Measurements from ENCODE around the gene PAOX. TPM values are rescaled to one million over a fixed set of nuclear protein-coding genes. Genes with fewer than 3 reads are reported as not detected.

The PAOX gene
- total RNA-seq, 2 donors from 2014 or later, result 12.4 to 13.8 TPM

DNA sequence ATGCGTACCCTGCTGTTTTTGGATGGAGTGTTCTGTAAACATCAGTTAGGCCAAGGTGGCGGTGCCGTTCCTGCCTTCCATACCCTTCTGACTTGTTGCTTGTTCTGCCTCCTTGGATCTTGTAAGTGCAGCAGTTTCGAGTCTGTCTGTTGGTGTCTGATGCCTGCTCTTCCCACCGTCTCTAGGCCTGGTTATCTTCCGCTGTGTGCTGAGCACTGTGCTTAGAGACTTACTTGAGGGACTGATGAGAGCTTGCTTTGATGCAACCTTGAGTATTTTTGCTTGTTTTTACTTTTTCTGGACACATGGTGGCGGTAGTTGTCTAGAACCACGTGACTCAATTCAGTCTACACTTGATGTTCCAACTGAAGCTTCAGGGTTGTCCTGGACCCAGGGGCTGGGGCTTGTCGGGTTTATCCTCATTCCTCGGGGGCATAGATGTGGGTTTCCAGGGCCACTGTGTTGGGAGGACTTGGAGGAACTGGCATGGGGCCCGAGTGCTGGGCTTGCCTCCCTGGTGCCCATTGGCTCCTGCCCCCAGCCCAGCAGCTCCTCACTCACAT lies 59.7 kb downstream of the PAOX start:
- H3K4me3 Mint-ChIP-seq, result no peak overlapping the region
- no peak for DNase-seq

DNA sequence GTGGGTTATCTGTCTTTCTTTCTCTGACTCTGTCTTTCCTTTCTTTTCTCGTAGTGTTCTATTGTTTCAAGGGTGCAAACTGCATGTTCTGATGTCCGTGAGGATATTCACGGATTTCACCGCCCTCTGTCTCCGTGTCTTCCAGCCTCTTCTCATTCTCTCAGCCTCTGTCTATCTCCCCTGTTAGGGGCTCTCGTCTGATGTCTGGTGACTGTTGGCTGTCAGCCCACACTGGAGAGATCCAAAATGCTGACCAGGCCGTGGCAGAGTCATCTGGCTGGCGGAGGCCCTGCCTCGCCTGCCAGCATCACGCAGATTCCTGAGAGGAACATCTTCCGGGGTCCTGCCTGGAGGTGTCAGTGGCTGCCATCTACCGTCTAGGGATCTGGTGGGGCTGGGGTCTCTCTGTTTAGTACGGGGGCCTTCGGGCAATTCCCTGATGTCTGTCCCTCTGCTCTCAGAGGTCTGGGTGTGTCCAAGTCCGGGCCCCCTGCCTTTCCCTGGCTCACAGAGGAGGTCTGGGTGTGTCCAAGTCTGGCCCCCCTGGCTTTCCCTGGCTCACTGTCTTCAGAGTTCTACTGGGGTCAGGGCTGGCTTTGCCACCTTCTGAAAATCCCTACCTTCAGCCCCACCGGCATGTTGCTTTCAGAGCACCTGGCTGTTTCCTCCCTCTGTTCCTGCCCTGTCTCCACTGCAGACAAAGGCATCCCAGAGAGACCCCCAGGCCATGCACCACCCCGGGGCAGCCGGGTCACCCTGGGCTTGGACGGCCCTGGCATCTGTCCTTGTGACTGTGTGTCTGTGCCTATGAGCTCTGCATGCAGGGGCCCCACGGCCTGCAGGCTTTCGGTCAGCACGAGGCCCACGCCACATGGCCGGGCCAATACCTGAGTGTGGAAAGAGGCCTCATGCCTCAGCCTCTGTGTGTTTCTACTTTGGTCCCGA lies 60.7 kb downstream of the PAOX start:
- H3K4me3 Mint-ChIP-seq, result no peak overlapping the region
- DNase-seq, result no peak
- peaks cover 0 to 6% of the 10 kb centered on the region in 2 donors for H3K36me3 Mint-ChIP-seq (ENCODE audit: insufficient read depth in 2 of 2)
- peaks cover 29% of the 10 kb centered on the region for H3K4me1 Mint-ChIP-seq (ENCODE audit: low read depth)
- peaks cover 13% of the 10 kb centered on the region for H3K27me3 Mint-ChIP-seq (ENCODE audit: low read depth)
- no peak overlapping the region for H3K27ac Mint-ChIP-seq
- peaks cover 0 to 2% of the 10 kb centered on the region in 2 donors for H3K9me3 Mint-ChIP-seq
- no peak for ATAC-seq (replicated peaks in 1 of 2)

More for the DNA sequence above, 59.7 kb downstream of the PAOX start:
- peak; percentile 27 to 32 for ATAC-seq (replicated peaks in 1 of 2)
- H3K27me3 Mint-ChIP-seq (ENCODE audit: low read depth), result peaks cover 13% of the 10 kb centered on the region
- no peak overlapping the region for H3K27ac Mint-ChIP-seq
- H3K36me3 Mint-ChIP-seq (ENCODE audit: insufficient read depth in 2 of 2), result peaks cover 0 to 5% of the 10 kb centered on the region in 2 donors
- peaks cover 29% of the 10 kb centered on the region for H3K4me1 Mint-ChIP-seq (ENCODE audit: low read depth)
- H3K9me3 Mint-ChIP-seq, result peaks cover 0 to 2% of the 10 kb centered on the region in 2 donors

DNA sequence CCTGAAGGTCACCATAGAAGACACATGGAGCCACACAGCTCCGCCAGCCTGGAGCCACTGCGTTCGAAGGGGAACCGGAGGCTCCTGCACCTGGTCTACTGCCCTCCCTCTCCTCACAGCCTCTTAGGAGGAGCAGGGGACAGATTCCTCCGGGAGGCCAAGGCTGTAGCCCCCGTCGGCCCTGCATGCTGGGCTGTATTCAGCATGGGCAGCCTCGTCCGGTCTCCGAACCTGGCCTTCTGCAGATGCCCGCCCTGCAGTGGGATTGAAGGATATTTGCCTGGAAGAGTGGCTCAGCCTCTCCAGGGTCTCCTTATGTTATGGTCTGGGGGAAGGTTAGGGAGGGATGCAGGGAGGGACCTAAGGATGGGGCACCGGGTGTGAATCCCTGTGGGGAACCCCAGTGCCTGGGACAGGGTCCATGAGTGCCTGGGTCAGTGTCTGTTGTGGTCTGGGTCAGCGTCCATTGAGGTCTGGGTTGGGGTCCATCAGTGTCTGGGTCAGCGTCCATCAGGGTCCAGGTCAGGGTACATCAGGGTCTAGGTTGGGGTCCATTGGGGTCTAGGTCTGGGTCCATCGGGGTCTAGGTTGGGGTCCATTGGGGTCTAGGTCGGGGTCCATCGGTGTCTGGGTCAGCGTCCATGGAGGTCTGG lies 61.7 kb downstream of the PAOX start:
- H3K27me3 Mint-ChIP-seq (ENCODE audit: low read depth), result peaks cover 13% of the 10 kb centered on the region
- ATAC-seq (replicated peaks in 1 of 2) (no peak), DNase-seq (no peak)
- H3K36me3 Mint-ChIP-seq (ENCODE audit: insufficient read depth in 2 of 2), result peaks cover 8 to 9% of the 10 kb centered on the region in 2 donors
- peaks cover 29% of the 10 kb centered on the region for H3K4me1 Mint-ChIP-seq (ENCODE audit: low read depth)
- H3K4me3 Mint-ChIP-seq, result no peak overlapping the region
- peaks cover 2 to 3% of the 10 kb centered on the region in 2 donors for H3K9me3 Mint-ChIP-seq
- H3K27ac Mint-ChIP-seq, result no peak overlapping the region

Other genes with a start within 250 kb of the PAOX start
- 1 to 10 TPM in 1 of 2 donors, under 1 TPM in 1; 0.28 to 1.2 TPM for gene KNDC1, start 219.0 kb upstream of the PAOX start, total RNA-seq
- gene UTF1, start 149.0 kb upstream of the PAOX start, total RNA-seq, result under 1 TPM in 1 of 2 donors, not detected in 1; 0.21 TPM
- under 1 TPM in 1 of 2 donors, not detected in 1; 0.21 TPM for gene VENTX, start 141.4 kb upstream of the PAOX start, total RNA-seq
- 100 to 1,000 TPM; 156 to 218 TPM for gene ADAM8, start 102.4 kb upstream of the PAOX start, total RNA-seq
- gene TUBGCP2, start 70.4 kb upstream of the PAOX start, total RNA-seq, result 10 to 100 TPM; 50.9 to 51.2 TPM
- gene ZNF511, start 70.3 kb upstream of the PAOX start, total RNA-seq, result 10 to 100 TPM; 46.1 to 49.8 TPM
- gene CALY, start 42.4 kb upstream of the PAOX start, total RNA-seq, result under 1 TPM in 1 of 2 donors, not detected in 1; 0.09 TPM
- not detected for gene PRAP1, start 31.9 kb upstream of the PAOX start, total RNA-seq
- gene FUOM, start 21.2 kb upstream of the PAOX start, total RNA-seq, result 10 to 100 TPM; 14.9 to 17.1 TPM
- 10 to 100 TPM; 47.2 to 53.1 TPM for gene ECHS1, start 5.9 kb upstream of the PAOX start, total RNA-seq
- gene MTG1, start 14.9 kb downstream of the PAOX start, total RNA-seq, result 10 to 100 TPM; 58.0 to 67.2 TPM
- not detected for gene SPRN, start 45.4 kb downstream of the PAOX start, total RNA-seq
- gene SCART1, start 74.7 kb downstream of the PAOX start, total RNA-seq, result 1 to 10 TPM; 3.3 to 3.9 TPM
- gene CYP2E1, start 148.1 kb downstream of the PAOX start, total RNA-seq, result 1 to 10 TPM in 1 of 2 donors, under 1 TPM in 1; 0.83 to 1.4 TPM
- gene SYCE1, start 186.3 kb downstream of the PAOX start, total RNA-seq, result 1 to 10 TPM in 1 of 2 donors, under 1 TPM in 1; 0.37 to 3.2 TPM
- gene FRG2B, start 247.5 kb downstream of the PAOX start, total RNA-seq, result not detected